Measurements from ENCODE around the gene PNPLA7.

DNA sequence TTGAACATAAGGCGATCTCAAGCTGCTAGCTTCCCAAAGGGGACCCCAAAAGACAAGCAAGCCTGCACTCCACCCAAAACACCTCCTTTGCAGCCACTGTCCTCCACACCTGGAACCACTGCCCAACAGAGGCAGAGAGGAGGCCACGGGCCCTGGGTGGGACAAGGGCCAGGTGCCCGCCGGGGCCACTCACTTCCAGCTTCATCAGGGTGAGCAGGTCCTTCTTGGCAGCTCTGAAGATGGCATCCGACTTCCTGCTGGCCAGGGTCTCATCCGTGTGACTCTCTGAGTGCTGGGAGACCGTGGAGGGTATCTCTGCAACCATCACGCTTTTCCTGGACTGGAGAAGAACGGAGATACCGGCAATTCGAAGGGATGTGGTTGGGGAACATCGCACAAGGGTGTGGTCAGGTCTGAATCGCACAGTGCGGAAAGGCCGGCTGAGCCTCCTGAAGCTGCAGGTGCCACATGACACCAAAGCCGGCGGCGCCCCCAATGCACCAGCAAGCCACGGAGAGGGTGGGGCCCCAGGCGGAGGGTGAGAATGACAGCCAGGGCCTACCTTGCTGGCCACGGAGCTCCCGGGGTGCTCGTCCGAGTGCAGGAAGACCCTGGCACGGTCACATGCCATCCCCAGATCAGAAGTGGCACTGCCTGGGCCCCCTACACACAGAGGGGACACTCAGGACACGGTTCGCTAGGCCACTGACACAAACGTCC, 44.6 kb downstream of the PNPLA7 start:
- TF ChIP-seq HMG20A (CRISPR knock-in tag; IDR thresholded peaks at IDR 0.05; ENCODE audit: borderline replicate concordance) (no peak), GTF3A (CRISPR knock-in tag; conservative IDR thresholded peaks at IDR 0.05) (no peak), POLR2A (IDR thresholded peaks at IDR 0.05; ENCODE audit: insufficient read depth in 1 of 2, low read depth in 2 of 2, low read length in 2 of 2) (no peak)

All from HepG2 (cell line).